ENCODE measurements around the gene EXOC3. TPM values are rescaled to one million over a fixed set of nuclear protein-coding genes. Genes with fewer than 3 reads are reported as not detected.

The EXOC3 gene
- total and polyA plus RNA-seq, 2 of the 4 experiments (the other 2 are of a cell fraction) = 35.1 to 47.5 TPM

DNA sequence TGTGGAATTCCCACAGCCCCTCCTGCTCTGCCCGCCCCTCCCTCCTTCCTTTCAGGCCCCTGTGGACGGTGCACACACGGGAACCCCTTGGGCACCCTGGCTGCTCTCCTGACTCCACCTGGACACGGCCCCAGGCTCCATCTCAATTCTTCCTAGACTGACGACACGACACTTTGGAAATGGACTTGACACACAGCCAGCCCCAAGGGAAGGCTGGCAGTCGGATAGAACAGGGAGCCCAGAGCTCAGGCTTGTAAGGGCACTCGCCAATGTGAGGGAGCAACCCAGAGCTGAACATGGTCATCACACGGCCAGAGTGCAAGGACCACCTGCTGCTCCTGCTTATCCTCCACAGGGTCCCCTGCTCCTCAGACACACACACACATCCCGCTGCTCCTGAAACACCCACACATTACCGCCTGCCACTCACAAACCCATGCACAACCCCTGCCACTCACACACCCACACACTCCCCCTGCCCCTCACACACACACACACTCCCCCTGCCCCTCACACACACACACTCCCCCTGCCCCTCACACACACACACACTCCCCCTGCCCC, 72.4 kb downstream of the EXOC3 start:
- no peak overlapping the region for H2BK15ac ChIP-seq (ENCODE audit: low read depth, low read length)
- H3K18ac ChIP-seq (ENCODE audit: low read depth, low read length) = no peak overlapping the region
- no peak overlapping the region for H2AFZ ChIP-seq (replicated peaks; ENCODE audit: low read length, poor library complexity)
- ChIA-PET CTCF (no interaction called here), POLR2A (ENCODE audit: unreplicated experiment) (no interaction called here)
- no peak overlapping the region for H3K56ac ChIP-seq (ENCODE audit: extremely low read depth, insufficient read depth, low read length)
- no peak overlapping the region for H3K4me2 ChIP-seq (ENCODE audit: low read depth, low read length)
- no peak overlapping the region for H3K14ac ChIP-seq (replicated peaks; ENCODE audit: low read depth, low read length)
- BruUV-seq (replicated peaks) = no TSS peak
- H3K79me1 ChIP-seq (ENCODE audit: low read depth in 1 of 2, low read length in 2 of 2) = no peaks in the 10 kb centered on the region
- no peaks in the 10 kb centered on the region for H3K9me3 ChIP-seq (ENCODE audit: control insufficient read depth, insufficient read depth, low read length)
- H4K5ac ChIP-seq (ENCODE audit: low read depth, low read length) = no peak overlapping the region
- ATAC-seq (ENCODE audit: low read depth) = no peak
- H4K8ac ChIP-seq (ENCODE audit: low read depth in 2 of 2, low read length in 2 of 2) = no peak overlapping the region
- no peaks in the 10 kb centered on the region for H3K4me1 ChIP-seq (ENCODE audit: control insufficient read depth, insufficient read depth, low read length)
- no peak for TF ChIP-seq BHLHE40 (IDR thresholded peaks at IDR 0.05; ENCODE audit: low read depth, low read length)
- TF ChIP-seq, protein P1, sequence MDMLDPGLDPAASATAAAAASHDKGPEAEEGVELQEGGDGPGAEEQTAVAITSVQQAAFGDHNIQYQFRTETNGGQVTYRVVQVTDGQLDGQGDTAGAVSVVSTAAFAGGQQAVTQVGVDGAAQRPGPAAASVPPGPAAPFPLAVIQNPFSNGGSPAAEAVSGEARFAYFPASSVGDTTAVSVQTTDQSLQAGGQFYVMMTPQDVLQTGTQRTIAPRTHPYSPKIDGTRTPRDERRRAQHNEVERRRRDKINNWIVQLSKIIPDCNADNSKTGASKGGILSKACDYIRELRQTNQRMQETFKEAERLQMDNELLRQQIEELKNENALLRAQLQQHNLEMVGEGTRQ (IDR thresholded peaks at IDR 0.05; ENCODE audit: low read depth, low read length) = no peak
- TF ChIP-seq CEBPB (IDR thresholded peaks at IDR 0.05; ENCODE audit: low read depth, low read length) = no peak
- TF ChIP-seq RCOR1 (IDR thresholded peaks at IDR 0.05; ENCODE audit: insufficient replicate concordance, low read length) = no peak
- no peak for TF ChIP-seq MAFK (IDR thresholded peaks at IDR 0.05; ENCODE audit: low read depth, low read length)
- TF ChIP-seq, protein P2, sequence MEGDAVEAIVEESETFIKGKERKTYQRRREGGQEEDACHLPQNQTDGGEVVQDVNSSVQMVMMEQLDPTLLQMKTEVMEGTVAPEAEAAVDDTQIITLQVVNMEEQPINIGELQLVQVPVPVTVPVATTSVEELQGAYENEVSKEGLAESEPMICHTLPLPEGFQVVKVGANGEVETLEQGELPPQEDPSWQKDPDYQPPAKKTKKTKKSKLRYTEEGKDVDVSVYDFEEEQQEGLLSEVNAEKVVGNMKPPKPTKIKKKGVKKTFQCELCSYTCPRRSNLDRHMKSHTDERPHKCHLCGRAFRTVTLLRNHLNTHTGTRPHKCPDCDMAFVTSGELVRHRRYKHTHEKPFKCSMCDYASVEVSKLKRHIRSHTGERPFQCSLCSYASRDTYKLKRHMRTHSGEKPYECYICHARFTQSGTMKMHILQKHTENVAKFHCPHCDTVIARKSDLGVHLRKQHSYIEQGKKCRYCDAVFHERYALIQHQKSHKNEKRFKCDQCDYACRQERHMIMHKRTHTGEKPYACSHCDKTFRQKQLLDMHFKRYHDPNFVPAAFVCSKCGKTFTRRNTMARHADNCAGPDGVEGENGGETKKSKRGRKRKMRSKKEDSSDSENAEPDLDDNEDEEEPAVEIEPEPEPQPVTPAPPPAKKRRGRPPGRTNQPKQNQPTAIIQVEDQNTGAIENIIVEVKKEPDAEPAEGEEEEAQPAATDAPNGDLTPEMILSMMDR (conservative IDR thresholded peaks at IDR 0.05; ENCODE audit: low read depth, low read length) = no peak
- dilution Hi-C loops (cut with HindIII; ENCODE audit: low sequenced_read_pairs, unreplicated experiment) = no loop called here
- H3K27ac ChIP-seq (ENCODE audit: insufficient read depth, low read length) = no peak overlapping the region
- no peaks in the 10 kb centered on the region for H3K9me1 ChIP-seq (ENCODE audit: insufficient read depth, low read length)
- H3K23ac ChIP-seq (ENCODE audit: low read depth, low read length) = no peak overlapping the region
- DNase-seq = no peak
- H3K4me3 ChIP-seq (ENCODE audit: insufficient read depth, low read depth, low read length) = no peak overlapping the region
- no peak overlapping the region for H3K4ac ChIP-seq (ENCODE audit: low read depth, low read length)
- no peak overlapping the region for H2BK120ac ChIP-seq (ENCODE audit: low read depth, low read length)
- H3K9ac ChIP-seq (ENCODE audit: low read depth, low read length) = no peak overlapping the region
- H4K91ac ChIP-seq (ENCODE audit: insufficient read depth, low read depth, low read length) = no peak overlapping the region
- no peak overlapping the region for H2BK5ac ChIP-seq (ENCODE audit: low read depth, low read length, poor library complexity, severe bottlenecking)
- H3K36me3 ChIP-seq (ENCODE audit: control insufficient read depth, insufficient read depth, low read length) = no peaks in the 10 kb centered on the region
- H4K20me1 ChIP-seq (ENCODE audit: insufficient read depth, low read length) = no peaks in the 10 kb centered on the region
- 14% methylated on average over 2 of the region's 11 CpGs; no CpG with 5 or more reads in 1 of the 2 experiments for WGBS, 2 experiments (ENCODE audit: extremely low coverage in 2 of 2, insufficient read length in 1 of 2)
- in situ Hi-C loops (cut with MboI; ENCODE audit: low sequenced_read_pairs) = no loop called here
- H2AK5ac ChIP-seq (ENCODE audit: low read depth, low read length) = no peak overlapping the region
- peaks cover 58% of the 10 kb centered on the region for H3K27me3 ChIP-seq (ENCODE audit: control insufficient read depth, insufficient read depth, low read length)
- H2AK9ac ChIP-seq (replicated peaks; ENCODE audit: low read depth, low read length, poor library complexity) = no peak overlapping the region
- H2BK20ac ChIP-seq (ENCODE audit: low read depth, low read length) = no peak overlapping the region
- intact Hi-C loops (cut with micrococcal nuclease) = no loop called here
